Colonic mucosa (tissue), 4 donors: ENCODE results near the gene TTC12. TPM values are rescaled to one million over a fixed set of nuclear protein-coding genes. Genes with fewer than 3 reads are reported as not detected.
A peak's percentile ranks its signal among the peaks of the same experiment; 100 is the strongest.

Experiments used
- DNase-seq: peaks from one replicate; pipeline ENCODE4 v3.0.0-alpha.2; 2020
- H3K27ac ChIP-seq: fragments of 200-600 bp; one replicate; pipeline ENCODE4 v1.8.0; 2021
- H3K27me3 ChIP-seq: fragments of 200-600 bp; one replicate; pipeline ENCODE4 v1.8.0; 2021
- H3K36me3 ChIP-seq: fragments of 200-600 bp; one replicate; pipeline ENCODE4 v1.8.0; 2021
- H3K4me1 ChIP-seq: fragments of 200-600 bp; one replicate; pipeline ENCODE4 v1.8.0; 2021; ENCODE audit warnings: mild to moderate bottlenecking
- H3K4me3 ChIP-seq: fragments of 200-600 bp; one replicate; pipeline ENCODE4 v1.8.0; 2021
- H3K9ac ChIP-seq, 2 donors: one replicate each; pipeline ENCODE4 v1.7.0; 2013; ENCODE audit warnings: control low read depth in 2 of 2, low read depth in 2 of 2, low read length in 2 of 2
- H3K9me3 ChIP-seq: fragments of 200-600 bp; one replicate; pipeline ENCODE4 v1.8.0; 2021
- intact Hi-C: fragments of 100-400 bp; cut with DNase I; formaldehyde crosslinking; loops from one replicate; pipeline ENCODE4 v1.14.1; 2022
- total RNA-seq, 2 donors: library from RNA; stranded (reverse); fragmentation: NEBNext Ultra II Directional in 1 of 2; extraction: Animal tissue kit (Norgen Biotek cat#: 25700) in 1 of 2; gene quantifications; one replicate each; pipeline ENCODE4 v1.2.1, GENCODE V29; 2021
- TF ChIP-seq, protein P1 (sequence below): fragments of 200-600 bp; IDR thresholded peaks from one replicate; pipeline ENCODE4 v1.8.0; 2022; ENCODE audit warnings: antibody characterized with exemption, mild to moderate bottlenecking
- donor health status: healthy.
- donor health status: DM: no; HTN: no; CAD: no.
- donor health status: DM: no; HTN: no; CAD: no.

Gene TTC12
- total RNA-seq, 2 donors from 2014 or later, result 11.1 to 21.3 TPM

DNA sequence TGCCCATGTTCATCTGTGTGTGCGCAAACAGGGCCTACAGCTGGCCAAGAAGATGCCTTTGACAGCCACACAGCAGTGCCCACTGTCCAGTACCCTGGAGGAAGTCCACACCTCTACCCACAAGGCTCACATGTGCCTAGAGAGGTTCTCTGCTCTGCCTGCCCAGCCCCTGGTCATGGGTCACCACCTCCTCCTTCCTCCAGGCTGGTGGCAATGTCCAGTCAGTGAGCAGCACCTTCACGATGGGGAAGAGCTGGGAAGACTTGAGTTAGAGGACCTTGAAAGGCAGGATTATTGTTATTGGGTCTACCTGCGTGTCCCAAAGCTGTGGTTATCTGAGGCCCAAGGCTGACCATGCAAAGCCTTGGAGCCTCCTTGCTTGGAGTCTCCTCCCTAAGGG, 28.4 kb upstream of the TTC12 start:
- DNase-seq, result no peak
- Histone ChIP-seq H3K36me3 (no peaks in the 10 kb centered on the region), H3K27ac (no peak overlapping the region), H3K4me3 (no peak overlapping the region), H3K4me1 (no peaks in the 10 kb centered on the region), H3K9me3 (no peaks in the 10 kb centered on the region), H3K27me3 (no peaks in the 10 kb centered on the region), H3K9ac (no peak overlapping the region)
- TF ChIP-seq, protein P1, sequence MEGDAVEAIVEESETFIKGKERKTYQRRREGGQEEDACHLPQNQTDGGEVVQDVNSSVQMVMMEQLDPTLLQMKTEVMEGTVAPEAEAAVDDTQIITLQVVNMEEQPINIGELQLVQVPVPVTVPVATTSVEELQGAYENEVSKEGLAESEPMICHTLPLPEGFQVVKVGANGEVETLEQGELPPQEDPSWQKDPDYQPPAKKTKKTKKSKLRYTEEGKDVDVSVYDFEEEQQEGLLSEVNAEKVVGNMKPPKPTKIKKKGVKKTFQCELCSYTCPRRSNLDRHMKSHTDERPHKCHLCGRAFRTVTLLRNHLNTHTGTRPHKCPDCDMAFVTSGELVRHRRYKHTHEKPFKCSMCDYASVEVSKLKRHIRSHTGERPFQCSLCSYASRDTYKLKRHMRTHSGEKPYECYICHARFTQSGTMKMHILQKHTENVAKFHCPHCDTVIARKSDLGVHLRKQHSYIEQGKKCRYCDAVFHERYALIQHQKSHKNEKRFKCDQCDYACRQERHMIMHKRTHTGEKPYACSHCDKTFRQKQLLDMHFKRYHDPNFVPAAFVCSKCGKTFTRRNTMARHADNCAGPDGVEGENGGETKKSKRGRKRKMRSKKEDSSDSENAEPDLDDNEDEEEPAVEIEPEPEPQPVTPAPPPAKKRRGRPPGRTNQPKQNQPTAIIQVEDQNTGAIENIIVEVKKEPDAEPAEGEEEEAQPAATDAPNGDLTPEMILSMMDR, result no peak
- intact Hi-C loops, result loop anchor here (5.0 kb wide), 1 partner anchor 999 kb away; no protein-coding TSS in a partner anchor

DNA sequence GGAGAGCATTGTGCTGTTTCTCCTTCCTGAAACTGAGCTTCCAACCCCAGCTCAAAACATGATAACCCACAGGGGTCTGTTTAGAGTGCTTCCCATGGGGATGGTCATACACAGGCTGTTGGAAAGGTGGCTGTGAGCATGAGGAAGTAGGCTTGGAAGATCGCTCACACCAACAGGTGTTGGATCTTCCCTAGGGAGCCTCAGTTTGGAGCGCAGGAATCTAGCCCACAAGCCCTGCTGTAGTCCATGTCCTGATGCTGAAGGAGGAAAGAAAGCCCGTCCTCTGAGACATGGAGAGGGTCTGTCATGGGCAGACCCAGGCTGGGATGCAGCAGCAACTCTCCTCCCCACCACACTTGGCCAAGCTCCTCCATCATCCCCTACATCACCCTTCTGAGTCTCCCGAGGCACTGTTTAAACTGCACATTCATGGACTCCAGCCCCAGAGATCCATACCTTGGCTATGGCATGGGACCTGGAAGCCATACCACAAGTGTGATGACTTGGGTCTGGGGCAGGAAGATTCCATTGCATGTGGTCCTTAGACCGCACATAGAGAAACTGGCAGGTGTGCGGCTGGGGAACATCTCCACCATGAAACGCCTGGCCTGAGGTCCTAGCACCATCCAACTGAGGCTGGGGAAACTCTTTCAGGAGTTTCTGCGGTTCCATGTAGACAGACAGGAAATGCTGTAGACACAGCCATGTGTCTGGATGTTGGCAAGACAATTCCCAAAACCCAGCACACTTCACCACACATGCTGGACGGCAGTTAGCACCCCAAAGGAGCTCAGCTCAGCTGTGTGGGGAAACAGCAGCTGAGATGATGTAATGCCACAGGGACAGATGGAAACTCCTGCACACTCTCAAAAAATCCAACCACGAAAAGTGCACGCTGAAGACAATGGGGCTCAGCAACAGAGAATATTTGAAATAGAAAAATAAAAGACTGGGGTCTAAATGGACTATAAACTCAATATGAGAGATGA, 27.6 kb upstream of the TTC12 start:
- no peaks in the 10 kb centered on the region for H3K4me1 ChIP-seq
- DNase-seq, result no peak
- H3K4me3 ChIP-seq, result no peak overlapping the region
- intact Hi-C loops, result loop anchor here (5.0 kb wide), 1 partner anchor 1000 kb away; no protein-coding TSS in a partner anchor
- H3K36me3 ChIP-seq, result no peaks in the 10 kb centered on the region
- H3K9ac ChIP-seq, result no peak overlapping the region
- H3K27me3 ChIP-seq, result no peaks in the 10 kb centered on the region
- H3K9me3 ChIP-seq, result no peaks in the 10 kb centered on the region
- H3K27ac ChIP-seq, result no peak overlapping the region
- TF ChIP-seq, protein P1, result no peak

- TF ChIP-seq, protein P1, result no peak
Measured at GRCh38 chr11:113287801-113288200, 26.6 kb upstream of the TTC12 start.

DNA sequence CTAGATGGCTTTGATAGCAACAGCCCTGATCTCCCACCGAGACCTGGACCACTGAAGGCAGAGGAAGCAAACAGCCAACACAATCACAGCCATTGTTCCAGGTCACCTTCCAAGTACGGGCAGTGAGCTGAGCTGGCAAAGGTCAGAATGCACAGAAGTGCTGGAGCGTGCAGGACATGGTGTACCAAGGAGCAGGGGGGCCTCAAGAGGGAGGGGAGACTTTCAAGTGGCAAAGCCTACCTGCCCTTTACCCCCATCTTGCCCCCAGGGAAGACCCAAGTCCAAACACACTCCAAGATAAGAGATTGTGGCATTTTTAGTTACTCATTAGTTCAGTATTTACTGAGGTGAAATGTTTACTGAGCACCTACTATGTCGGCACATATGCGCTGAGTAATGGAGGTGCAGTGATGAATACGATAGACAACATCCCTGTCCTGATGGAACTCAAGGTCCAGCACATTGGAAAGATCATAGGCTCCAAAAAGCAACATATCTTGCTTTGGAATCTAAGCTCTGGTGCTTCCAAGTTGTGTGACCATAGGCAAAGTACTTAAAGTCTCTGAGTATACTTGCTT, 26.0 kb upstream of the TTC12 start:
- Histone ChIP-seq H3K4me1 (no peaks in the 10 kb centered on the region), H3K36me3 (no peaks in the 10 kb centered on the region), H3K9ac (no peak overlapping the region), H3K27me3 (no peaks in the 10 kb centered on the region), H3K9me3 (no peaks in the 10 kb centered on the region), H3K4me3 (no peak overlapping the region), H3K27ac (no peak overlapping the region)
- intact Hi-C loops, result loop anchor here (2.0 to 5.0 kb wide), 2 partner anchors 700 to 1001 kb away; no protein-coding TSS in a partner anchor
- TF ChIP-seq, protein P1, result no peak
- DNase-seq, result no peak

More at GRCh38 chr11:113287801-113288200, 26.6 kb upstream of the TTC12 start:
- no peaks in the 10 kb centered on the region for H3K4me1 ChIP-seq
- DNase-seq, result no peak
- no peaks in the 10 kb centered on the region for H3K9me3 ChIP-seq
- intact Hi-C loops, result loop anchor here (2.0 to 5.0 kb wide), 2 partner anchors 699 to 1000 kb away; no protein-coding TSS in a partner anchor
- no peak overlapping the region for H3K27ac ChIP-seq
- no peak overlapping the region for H3K4me3 ChIP-seq
- no peaks in the 10 kb centered on the region for H3K36me3 ChIP-seq
- H3K9ac ChIP-seq, result no peak overlapping the region
- H3K27me3 ChIP-seq, result no peaks in the 10 kb centered on the region

DNA sequence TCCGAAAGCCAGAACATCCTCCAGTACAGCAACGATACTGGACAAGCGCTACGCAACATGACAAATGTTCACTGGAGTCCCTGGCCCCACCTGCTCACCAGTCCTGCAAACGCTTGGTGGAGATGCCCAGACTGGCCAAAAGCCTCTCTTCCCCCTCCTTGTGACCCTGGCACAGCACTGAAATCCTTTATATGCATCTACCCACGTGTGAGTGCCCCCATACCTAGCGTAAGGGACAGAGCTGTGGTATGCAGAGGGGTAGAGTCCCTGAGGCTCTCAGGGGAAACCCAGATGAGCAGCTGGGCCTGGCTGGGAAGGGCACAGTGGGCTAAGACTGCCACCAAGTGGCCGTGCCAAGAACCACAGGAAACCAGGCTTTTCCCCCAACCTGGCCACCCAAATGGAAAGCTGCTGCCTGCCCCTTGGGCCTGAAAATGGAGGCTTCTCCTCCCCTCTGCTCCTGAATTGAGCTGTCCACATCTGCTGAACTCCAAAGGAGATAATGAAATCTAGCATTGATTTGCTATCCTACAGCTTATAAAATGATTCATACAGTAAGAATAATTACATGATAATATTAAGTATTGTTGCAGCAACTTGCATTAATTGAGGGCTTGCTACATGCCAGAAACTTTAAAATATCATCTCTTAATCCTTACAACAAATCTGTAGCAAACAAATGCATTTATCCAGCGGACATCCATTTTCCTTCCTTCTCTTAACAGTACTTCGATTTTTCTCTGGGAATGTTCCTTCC, 24.8 kb upstream of the TTC12 start:
- DNase-seq, result peak; percentile 43
- intact Hi-C loops, result loop anchor here (2.0 to 10.0 kb wide), 3 partner anchors 701 to 1065 kb away; partner anchors contain the start of gene PTS
- TF ChIP-seq, protein P1, result peak; percentile 83
- Histone ChIP-seq H3K36me3 (no peaks in the 10 kb centered on the region), H3K4me1 (no peaks in the 10 kb centered on the region), H3K9me3 (no peaks in the 10 kb centered on the region), H3K4me3 (no peak overlapping the region), H3K9ac (no peak overlapping the region), H3K27ac (no peak overlapping the region), H3K27me3 (no peaks in the 10 kb centered on the region)
